ENCODE measurements around the gene RTF1.
"Not testable (repeated sequence)": the region's sequence is repeated elsewhere in the genome, so short reads cannot be mapped to it uniquely, and the experiment has no call there.

The RTF1 gene

DNA sequence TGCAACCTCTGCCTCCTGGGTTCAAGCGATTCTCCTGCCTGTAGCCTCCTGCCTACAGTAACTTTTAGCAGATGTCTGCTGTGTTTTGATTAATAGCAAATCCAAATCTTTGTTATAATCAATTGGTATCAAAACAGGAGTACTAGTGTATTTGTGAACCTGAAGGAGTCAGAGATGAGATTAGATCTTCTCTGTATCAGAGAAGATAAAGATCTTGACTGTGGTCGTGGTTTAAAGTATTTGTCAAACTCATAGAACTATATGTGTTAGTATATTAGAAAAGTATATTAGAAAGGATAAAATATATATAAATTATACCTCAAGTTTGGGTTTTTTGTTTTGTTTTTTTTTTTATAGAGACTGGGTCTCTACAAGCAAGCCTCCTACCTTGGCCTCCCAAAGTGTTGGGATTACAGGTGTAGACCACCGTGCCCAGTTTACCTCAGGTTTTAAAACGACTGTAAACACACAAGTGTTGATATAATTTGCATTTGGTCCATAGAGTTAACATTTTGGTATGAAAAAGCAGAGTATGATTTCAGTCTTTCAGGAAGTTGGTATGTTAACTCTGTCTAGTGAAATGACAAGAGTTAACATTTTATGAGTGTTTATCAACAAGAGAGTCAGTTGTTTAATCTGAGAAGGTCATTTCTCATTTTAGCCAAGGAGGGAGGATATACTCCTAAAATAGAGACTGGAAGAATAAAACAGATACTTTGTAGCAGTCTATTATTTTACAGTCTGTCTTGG, 18.3 kb downstream of the RTF1 start:
- DNase-seq (ENCODE audit: low spot score): no peak

DNA sequence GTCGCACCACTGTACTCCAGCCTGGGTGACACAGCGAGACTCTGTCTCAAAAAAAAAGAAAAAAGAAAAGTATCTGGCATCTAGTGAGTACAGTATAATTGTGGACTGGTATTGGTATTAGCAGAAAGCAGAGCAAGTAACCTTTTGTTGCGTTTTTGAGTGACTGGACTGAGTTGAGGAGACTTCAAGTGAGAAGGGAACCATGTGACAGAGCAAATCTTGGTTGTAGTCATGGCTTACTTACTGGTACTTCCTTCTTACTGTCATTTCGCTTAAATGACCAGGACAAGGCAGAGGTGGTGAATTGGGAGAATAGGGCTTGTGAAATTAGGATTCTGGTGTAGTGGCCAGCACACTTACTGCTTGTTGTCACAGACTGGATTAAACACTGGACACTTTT, 20.6 kb downstream of the RTF1 start:
- DNase-seq (ENCODE audit: low spot score): no peak

DNA sequence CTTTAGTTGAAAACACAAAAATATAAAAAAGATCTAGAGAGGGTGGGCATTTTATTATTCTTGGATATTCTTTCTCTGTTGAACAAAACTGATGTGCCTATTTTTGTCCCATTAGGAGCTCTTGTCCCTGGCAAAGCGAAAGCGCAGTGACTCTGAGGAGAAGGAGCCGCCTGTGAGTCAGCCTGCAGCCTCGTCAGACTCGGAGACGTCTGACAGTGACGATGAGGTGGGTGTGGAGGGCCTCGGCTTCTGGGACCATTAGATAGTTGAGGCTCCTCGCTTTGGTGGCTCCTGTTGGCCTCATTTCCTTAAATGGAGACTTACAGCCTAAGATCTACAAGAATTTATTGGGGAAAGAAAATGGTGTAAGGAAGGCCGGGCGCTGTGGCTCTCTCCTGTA, 21.3 kb downstream of the RTF1 start:
- no peak for DNase-seq (ENCODE audit: low spot score)

DNA sequence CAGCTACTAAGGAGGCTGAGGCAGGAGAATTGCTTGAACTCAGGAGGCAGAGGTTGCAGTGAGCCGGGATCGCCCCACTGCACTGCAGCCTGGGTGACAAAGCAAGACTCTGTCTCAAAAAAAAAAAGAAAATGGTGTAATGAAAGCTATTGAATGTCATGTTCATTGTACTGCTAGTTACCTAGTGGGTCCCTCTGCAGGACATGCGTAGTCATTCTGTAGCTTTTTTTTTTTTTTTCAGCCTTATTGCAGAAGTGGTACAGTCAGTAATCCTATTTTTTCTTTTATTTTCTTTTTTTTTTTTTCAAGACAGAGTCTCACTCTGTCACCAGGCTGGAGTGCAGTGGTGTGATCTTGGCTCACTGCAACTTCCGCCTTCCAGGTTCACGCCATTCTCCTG, 21.9 kb downstream of the RTF1 start:
- DNase-seq (ENCODE audit: low spot score): not testable (repeated sequence)

DNA sequence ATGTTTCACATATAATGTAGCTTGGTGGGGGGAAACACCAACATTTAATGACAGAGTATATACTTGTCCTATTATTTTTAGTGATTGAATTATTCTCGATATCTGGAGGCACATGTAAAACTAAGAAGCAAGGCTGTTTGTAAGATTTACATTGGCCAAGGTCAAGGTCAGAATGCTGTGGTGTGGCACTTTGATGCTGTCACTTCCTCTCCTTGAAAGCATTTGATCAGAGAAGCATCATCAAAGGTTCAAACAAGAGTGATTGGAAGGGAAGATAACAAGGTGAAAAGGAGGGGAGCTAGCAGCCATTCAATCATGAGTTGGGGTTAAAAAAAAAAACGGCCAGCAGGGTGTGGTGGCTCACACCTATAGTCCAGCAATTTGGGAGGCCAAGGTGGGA, 26.4 kb downstream of the RTF1 start:
- DNase-seq (ENCODE audit: low spot score): no peak

DNA sequence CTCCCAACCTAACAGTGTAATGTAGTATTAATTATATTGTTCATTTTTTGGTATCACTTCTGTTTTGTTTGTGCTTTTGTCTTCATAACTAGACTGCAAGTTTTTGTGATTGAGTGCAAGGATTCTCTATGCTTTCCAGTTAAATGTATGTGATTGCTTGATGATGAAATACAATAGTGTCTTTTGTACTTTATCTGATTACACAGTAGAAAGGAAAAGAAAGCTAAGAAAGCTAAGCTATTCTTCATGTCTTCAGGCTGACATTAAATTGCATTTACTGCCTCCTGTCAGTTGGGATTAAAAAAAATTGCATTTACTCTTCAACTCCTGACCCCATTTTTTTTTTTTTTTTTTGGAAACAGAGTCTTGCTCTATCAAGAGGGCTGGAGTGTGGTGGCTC, 28.5 kb downstream of the RTF1 start:
- peak; percentile 25 for DNase-seq (ENCODE audit: low spot score)

DNA sequence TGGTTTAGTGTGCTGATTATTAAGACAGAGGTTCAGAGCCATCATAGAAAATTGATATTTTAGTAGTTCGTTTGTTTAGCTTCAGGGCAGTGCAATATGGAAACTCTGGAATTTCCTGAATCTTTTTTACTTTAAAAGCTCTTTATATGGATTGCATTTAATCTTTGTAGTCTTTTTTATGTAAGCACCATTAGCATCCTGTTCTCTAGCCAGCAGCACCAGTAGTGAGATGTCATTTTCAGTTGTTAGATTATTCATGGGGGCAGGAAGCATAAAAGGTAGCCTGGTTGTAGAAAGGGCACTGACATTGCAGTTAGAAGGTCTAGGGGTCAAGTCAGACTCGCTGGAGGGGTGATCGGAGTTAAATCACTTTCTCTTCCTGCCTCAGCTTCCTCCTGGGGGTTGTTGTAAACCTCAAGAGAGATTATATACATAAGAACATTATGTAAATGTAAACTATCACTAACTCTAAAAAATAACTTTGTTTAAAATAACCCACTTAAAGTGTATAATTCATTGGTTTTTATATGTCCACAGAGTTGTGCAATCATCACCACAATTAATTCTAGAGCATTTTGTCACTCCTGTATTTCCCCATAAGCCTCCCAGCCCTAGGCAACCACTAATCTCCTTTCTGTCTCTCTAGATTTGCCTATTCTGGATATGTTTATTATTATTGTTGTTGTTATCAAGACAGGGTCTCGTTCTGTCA, 45.3 kb downstream of the RTF1 start:
- no peak for DNase-seq (ENCODE audit: low spot score)

DNA sequence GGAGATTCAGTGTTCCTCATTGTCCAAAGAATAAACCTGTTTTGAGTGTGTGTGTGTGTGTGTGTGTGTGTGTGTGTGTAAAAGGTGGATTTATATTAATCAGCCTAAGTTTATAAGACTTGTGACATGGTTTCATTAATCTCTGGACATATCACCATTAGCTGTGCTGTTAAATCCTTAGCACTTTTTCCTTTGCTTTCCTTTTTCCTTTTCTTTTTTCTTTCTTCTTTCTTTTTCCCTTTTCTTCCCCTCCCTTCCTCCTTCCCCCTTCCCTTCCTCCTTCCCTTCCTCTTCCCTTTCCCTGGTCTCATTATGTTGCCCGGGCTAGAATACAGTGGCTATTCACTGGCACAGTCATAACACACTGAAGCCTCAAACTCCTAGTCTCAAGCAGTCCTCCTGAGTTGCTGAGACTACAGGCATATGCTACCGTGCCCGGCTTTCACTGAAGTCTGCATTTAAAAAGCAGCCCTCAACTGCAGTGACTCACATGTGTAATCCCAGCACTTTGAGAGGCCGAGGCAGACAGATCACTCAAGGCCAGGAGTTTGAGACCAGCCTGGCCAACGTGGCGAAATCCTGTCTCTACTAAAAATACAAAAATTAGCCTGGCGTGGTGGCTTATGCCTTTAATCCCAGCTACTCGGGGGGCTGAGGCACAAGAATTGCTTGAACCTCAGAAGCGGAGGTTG, 48.1 kb downstream of the RTF1 start:
- DNase-seq (ENCODE audit: low spot score): no peak

DNA sequence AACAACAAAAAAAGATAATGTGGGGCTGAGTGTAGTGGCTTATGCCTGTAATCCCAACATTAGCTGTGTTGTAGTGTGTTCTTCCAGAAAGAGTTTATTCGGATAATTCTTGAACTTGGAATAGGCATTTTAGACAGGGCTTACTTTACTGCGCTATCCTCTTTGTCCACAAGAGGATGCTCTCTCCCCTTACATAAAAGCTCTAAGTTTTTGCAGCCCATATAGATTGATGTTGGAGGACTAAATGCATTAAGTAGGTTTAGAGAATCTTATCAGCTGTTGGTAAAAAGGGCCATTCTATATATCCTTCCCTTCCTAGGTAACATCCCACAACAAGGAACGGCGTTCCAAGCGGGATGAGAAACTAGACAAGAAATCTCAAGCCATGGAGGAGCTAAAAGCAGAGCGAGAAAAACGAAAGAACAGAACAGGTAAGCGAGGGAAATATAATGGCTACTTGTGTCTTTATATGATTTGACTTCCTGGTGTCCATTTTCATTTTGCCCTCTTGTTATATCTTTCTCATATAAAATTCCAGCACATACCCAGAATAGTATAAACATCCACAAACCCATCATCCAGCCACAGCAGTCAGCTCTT, 49.0 kb downstream of the RTF1 start:
- peak; percentile 40 for DNase-seq (ENCODE audit: low spot score)

DNA sequence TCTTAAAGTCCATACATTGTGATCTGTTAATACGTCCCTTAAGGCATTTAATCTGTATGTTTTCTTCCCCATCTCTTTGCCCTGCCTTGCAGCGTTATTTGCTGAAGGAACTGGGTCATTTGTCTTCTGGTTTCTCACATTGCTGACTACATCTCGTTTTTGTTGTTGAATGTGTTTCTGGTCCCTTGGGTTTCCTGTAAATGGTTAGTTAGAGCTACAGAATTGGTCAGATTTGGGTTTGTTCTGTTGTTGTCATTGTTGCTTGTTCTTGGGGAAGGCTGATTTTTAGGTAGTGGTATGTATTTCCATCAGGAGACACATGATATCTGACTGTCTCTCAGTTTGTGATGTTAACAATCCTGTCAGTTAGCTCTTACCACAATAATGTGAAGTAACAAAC, 49.8 kb downstream of the RTF1 start:
- DNase-seq (ENCODE audit: low spot score): no peak

DNA sequence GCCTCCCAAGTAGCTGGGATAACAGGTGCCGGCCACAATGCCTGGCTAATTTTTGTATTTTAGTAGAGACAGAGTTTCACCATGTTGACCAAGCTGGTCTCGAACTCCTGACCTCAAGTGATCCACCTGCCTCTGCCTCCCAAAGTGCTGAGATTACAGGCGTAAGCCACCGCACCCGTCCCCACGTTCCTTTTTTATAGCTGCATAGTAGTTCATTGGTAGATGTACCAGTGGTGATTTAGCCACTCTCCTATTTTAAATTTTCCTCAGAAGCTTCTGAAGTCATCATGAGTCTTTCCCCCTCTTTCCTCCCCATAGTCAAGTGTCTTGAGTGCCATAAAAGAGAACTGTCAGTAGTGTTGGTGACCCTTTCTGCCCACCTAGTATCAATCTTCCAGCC, 52.7 kb downstream of the RTF1 start:
- DNase-seq (ENCODE audit: low spot score): not testable (repeated sequence)

DNA sequence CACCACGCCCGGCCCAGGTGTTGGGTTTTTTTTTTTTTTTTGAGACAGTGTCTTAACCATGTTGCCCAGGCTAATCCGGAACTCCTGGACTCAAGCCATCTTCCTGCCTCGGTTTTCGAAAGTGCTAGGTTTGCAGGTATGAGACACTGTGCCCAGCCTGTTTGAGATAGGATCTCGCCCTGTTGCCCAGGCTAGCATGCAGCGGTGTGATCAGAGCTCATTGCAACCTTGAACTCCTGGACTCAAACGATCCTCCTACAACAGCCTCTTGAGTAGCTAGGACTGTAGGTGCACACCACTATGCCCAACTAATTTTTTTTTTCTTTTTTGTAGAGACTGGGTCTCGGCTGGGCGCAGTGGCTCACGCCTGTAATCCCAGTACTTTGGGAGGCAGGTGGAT, 56.5 kb downstream of the RTF1 start:
- DNase-seq (ENCODE audit: low spot score): no peak

DNA sequence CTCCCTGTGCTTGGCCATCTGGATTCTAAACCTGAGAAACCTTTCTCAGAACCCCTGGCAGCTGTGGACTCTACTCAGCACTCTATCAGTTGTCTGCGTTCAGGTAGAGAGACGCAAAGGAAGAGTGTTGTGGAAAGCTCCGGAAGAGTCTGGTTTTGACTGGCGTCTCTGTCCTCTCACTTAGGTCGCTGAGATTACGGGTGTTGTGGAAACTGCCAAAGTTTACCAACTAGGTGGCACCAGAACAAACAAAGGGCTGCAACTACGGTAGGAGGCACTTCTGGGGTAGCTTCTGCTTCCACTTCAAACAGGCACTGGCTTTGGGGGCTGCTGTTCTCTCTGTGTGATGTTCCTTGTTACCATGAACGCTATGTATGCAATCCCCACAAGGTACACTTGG, 57.5 kb downstream of the RTF1 start:
- DNase-seq (ENCODE audit: low spot score): no peak

DNA sequence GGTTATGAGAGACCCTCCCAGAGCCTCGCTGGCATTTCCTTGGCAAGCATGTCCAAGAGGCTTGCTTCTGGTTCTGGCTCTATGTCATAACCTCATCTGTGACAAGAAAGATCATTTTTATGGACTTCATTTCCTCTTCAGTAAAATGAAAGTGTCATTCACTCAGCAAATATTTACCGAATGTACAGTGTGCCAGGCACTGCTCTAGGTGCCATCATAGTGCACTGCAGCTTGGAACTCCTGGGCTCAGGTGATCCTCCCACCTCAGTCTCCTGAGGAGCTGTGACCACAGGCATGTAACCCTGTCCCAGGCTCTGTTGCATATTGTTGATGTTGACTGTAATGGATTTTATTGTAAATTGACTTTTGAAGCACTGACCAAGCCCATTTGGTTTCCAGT, 58.0 kb downstream of the RTF1 start:
- DNase-seq (ENCODE audit: low spot score): no peak

DNA sequence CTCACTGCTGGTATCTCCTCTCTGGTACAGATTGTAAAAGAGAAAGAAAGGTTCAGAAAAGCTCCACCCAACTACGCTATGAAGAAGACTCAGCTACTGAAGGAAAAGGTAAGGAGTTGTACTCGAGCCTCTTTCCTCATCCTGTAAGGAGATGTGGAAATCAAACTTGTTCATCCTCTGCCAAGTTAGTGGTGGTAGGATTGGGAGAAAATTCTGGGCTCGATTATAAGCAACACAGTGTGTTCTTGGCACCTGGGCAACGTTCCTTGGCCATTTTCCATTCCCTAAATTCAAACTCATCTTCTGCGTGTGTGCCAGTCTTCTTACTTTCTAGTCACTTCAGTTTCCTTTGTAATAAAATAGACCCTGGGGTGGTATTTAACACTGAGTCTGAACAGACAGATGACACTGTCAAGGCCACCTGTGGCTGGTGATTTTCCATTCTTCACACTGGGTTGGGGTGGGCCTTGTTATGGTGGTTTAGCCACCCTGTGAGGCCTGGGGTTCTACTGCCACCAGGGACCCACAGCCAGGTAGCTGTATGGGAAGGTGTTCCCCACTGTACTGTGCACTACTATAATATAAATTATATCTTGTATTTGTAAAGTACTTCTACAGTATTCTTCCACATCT, 59.6 kb downstream of the RTF1 start:
- DNase-seq (ENCODE audit: low spot score): no peak

DNA sequence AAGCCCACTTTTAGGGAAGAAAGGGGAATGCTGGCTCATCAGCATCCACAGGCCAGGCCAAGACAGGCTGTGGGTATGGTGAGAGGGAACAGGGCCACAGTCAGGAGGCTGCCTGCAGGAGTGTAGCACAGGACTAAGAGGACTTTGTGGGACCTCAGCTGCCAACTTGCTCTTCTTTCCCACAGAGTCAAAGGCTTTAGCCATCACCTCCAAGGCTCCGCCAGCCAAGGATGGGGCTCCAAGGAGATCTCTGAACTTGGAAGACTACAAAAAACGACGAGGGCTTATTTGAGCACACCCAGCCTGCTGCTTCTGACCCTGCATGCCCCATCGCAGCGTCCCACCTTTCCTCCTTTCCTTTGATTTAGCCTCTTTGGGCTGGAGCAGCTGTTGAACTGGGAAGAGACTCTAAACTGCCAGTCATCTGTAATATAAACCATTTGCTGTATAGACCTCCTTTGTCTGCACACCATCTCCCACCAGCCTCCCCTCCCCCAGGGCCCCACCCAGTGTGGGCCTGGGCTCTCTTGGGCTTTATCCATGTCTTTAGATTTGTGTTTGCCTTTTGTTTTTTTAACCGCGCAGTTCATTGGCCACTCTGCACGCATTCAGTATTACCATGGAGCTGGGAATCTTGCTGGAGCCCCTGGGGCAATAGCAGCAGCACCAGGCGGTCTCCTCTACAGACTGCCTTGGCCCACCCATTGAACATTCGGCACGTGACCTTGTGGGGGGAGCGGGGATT, 63.7 kb downstream of the RTF1 start:
- DNase-seq (ENCODE audit: low spot score): no peak

DNA sequence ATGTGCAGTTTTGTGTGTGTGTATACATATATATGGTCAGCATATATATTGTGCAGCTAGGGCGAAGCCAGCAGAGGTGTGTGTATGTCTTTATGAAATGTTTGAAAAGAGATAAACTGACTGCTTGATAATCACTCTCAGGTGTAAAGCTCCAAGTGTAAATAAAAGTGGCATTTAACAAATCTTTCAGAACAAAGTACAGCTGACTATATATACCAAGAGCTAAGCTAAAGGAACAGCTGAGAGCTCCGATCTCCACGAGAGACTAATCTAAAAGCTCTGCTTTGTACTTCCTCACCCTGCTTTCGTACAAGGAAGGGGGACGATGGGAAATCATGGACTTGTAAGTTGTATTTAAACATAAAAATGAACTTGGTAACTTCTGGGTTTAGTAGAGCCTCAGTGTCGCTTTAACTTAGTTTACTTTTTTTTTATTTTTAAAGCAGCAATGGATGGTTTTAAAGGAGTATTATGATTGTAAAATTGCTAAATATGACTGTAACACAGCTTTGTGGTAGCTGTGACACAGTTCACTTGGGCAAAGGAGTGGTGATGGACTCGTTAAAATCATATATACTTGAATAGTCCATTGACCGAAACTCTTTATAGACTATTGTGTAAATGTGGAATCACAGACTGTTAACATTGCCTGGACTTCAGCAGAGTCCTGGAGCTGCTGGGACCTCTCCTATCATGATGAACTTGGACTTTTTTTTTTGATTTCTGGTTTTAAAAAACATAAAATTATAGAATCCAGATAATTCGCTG, 65.4 kb downstream of the RTF1 start:
- no peak for DNase-seq (ENCODE audit: low spot score)

DNA sequence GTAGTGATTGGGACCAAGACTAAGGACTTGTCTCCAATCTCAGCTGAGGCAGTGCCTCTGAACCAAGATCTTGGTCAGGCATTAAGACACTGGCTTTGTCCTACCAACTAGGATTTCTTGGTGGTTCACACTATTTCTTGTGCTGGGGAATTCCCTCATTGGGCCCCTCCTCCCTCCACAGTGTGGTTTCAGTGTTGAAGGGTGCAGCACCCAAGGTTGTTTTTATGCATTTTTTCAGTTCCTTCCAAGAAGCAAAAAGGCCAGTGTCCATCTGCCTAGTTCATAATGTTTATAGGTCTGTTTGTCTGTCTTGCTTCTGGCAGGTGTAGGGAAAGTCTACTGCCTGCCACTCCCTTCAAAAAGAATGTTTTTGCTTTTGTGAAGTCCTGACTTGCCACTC, 66.2 kb downstream of the RTF1 start:
- DNase-seq (ENCODE audit: low spot score): no peak

DNA sequence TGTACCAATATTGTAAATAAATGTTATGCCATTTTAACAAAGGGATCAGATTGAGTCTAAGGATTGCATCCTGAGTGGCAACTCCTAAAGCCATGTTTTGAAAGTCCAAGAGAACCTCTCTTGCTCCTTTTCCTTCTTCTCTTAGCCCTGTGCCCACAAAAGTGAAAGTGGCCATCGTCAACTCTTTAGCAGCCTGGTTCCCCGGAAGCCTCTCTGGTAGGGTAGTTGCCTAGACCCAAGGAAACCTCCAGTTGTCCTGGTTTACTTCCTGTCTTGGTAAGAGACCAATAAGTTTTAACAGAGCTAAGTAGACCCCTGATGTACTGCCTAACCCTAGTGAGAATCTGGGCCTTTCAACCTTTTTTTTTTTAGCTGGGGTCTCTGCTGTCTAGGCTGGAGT, 66.6 kb downstream of the RTF1 start:
- no peak for DNase-seq (ENCODE audit: low spot score)

DNA sequence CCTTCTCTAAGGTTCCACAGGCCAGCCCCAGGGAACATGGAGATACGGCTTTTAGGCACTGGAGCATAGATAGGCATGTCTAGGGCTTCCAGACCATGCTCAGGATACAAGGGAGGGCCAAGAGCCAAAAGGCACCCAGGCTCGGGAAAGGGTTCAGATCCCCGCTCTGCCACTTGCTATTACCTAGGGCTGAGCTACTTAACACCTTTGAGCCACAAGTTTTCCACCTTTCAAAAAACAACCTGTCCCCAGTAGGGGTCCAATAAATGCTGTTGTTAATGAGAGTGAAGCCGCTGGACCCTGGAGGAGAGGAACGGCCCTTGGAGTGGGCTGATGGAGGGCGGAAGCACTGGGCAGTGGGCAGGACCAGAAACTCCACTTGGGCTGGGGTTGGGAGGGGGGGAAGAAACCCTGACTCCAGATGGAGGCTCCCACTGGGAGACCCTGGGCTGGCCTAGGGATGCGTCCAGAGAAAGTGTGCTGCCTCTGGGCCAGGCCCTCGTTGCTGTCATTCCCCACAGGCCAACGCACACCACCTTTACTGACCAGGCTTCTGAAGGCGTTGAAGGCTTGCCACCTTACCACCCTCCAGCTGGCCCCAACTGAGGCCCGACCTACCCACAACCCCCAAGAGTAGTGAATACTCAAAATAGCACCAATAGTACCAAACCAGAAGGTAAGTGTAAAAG, 68.2 kb downstream of the RTF1 start:
- DNase-seq (ENCODE audit: low spot score): no peak
